HG03064 (cell line): ENCODE measurements around the gene SMIM45.

ENCODE experiments used
- ATAC-seq: cut with Tn5 transposase; IDR thresholded peaks from one replicate; pipeline ENCODE4 v1.9.1; 2021; ENCODE audit warnings: low read depth; ENCODE audit not compliant: unreplicated experiment

SMIM45 gene

GRCh38 chr22:41915035-41915785 lies 36.7 kb upstream of the SMIM45 start, which contains the start of gene SHISA8:
TSS of gene SHISA8 (minus strand) at chr22:41915074. CDS start at chr22:41914667, 407 bp downstream.
- ATAC-seq = no peak

GRCh38 chr22:41915786-41916493 lies 36.0 kb upstream of the SMIM45 start:
- no peak for ATAC-seq

- ATAC-seq = no peak
Observed at GRCh38 chr22:41916745-41917358, 35.1 kb upstream of the SMIM45 start.

GRCh38 chr22:41917375-41917902 lies 34.5 kb upstream of the SMIM45 start:
- no peak for ATAC-seq

GRCh38 chr22:41917903-41918791 lies 33.8 kb upstream of the SMIM45 start:
- no peak for ATAC-seq

GRCh38 chr22:41919357-41920224 lies 32.4 kb upstream of the SMIM45 start:
- no peak for ATAC-seq

GRCh38 chr22:41920271-41920976 lies 31.5 kb upstream of the SMIM45 start:
- no peak for ATAC-seq

- ATAC-seq = no peak
Observed at GRCh38 chr22:41922328-41922727, 29.6 kb upstream of the SMIM45 start.

- ATAC-seq = no peak
Observed at GRCh38 chr22:41922940-41923594, 28.9 kb upstream of the SMIM45 start.

- ATAC-seq = no peak
Observed at GRCh38 chr22:41923595-41924276, 28.2 kb upstream of the SMIM45 start.

- no peak for ATAC-seq
Observed at GRCh38 chr22:41925783-41926460, 26.0 kb upstream of the SMIM45 start.

GRCh38 chr22:41927813-41928212 lies 24.1 kb upstream of the SMIM45 start:
- no peak for ATAC-seq

GRCh38 chr22:41928593-41929417 lies 23.1 kb upstream of the SMIM45 start:
- ATAC-seq = no peak

GRCh38 chr22:41929418-41929810 lies 22.5 kb upstream of the SMIM45 start:
- no peak for ATAC-seq

- no peak for ATAC-seq
Observed at GRCh38 chr22:41931701-41932269, 20.2 kb upstream of the SMIM45 start.

- no peak for ATAC-seq
Observed at GRCh38 chr22:41932353-41932752, 19.6 kb upstream of the SMIM45 start.
